Measurements from ENCODE around the gene KLK2. TPM values are rescaled to one million over a fixed set of nuclear protein-coding genes. Genes with fewer than 3 reads are reported as not detected.

KLK2 gene
- total RNA-seq, 1 donor from 2014 or later, result 1.8 TPM

DNA sequence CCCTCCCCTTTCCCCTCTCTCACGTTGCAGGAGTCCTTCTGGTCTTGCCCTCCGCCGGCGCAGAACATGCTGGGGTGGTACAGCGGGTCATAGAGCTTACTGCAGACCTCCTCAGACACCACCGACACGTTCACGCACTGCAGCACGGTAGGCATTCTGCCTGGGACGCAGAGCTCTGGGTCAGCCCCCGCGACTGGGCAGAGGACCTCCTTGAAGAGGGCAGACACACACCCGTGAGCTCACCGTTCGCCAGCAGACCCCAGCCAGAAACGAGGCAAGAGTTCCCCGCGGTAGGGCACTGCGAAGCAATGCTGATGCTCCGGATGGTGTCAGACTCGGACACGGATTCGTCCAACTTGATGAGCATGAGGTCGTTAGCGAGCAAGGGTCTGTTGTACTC is 35.1 kb downstream of the KLK2 start:
- intact Hi-C loops (cut with micrococcal nuclease), result no loop called here
- Mint-ChIP-seq H3K36me3 (ENCODE audit: low read depth) (no peaks in the 10 kb centered on the region), H3K4me3 (no peak overlapping the region), H3K4me1 (peaks cover 13% of the 10 kb centered on the region), H3K27ac (no peak overlapping the region), H3K27me3 (peaks cover 37% of the 10 kb centered on the region), H3K9me3 (no peaks in the 10 kb centered on the region)
- CTCF ChIA-PET, result interaction anchor here (1.9 kb wide), 1 partner anchor 14 kb away, joined by 5 read pairs; no protein-coding TSS in a partner anchor
- ATAC-seq (ENCODE audit: low read depth) (no peak), DNase-seq (no peak)
- POLR2A ChIA-PET, result no interaction called here
- TF ChIP-seq CTCF (IDR thresholded peaks at IDR 0.05), result no peak

GRCh38 chr19:50909240-50910070 is 36.2 kb downstream of the KLK2 start:
- CTCF ChIA-PET, result interaction anchor here (1.9 kb wide), 1 partner anchor 12 kb away, joined by 5 read pairs; no protein-coding TSS in a partner anchor
- no peaks in the 10 kb centered on the region for H3K9me3 Mint-ChIP-seq
- ATAC-seq (ENCODE audit: low read depth) (peak; percentile 78), DNase-seq (peak; percentile 28)
- H3K36me3 Mint-ChIP-seq (ENCODE audit: low read depth), result no peaks in the 10 kb centered on the region
- peak overlapping the region; percentile 75 for H3K4me3 Mint-ChIP-seq
- no peak for TF ChIP-seq CTCF (IDR thresholded peaks at IDR 0.05)
- no peak overlapping the region for H3K27ac Mint-ChIP-seq
- peaks cover 37% of the 10 kb centered on the region for H3K27me3 Mint-ChIP-seq
- intact Hi-C loops (cut with micrococcal nuclease), result no loop called here
- H3K4me1 Mint-ChIP-seq, result peaks cover 13% of the 10 kb centered on the region
- POLR2A ChIA-PET, result no interaction called here

DNA sequence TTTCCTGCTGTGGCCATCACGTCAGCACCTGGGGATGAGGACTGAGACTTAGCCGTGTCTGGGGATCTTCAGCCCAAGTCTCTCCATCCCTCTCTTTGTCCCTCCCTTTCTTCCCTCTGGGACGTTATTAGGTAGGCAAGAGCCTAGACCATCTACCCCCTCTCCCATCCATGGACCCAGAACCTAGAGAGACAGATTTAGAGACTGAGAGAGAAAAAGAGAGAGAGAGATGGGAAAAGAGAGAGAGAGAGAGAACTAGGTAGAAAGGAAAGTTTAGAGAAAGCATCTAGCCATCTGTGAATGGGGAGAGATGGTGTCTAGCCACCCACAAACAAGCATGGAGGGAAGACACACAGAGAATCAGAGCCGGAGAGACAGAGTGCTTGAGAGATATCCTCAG is 37.5 kb downstream of the KLK2 start:
- ChIA-PET CTCF (no interaction called here), POLR2A (no interaction called here)
- TF ChIP-seq CTCF (IDR thresholded peaks at IDR 0.05), result no peak
- Mint-ChIP-seq H3K9me3 (no peaks in the 10 kb centered on the region), H3K4me3 (no peak overlapping the region), H3K27me3 (peaks cover 34% of the 10 kb centered on the region), H3K4me1 (peaks cover 13% of the 10 kb centered on the region), H3K27ac (no peak overlapping the region), H3K36me3 (ENCODE audit: low read depth) (no peaks in the 10 kb centered on the region)
- DNase-seq (no peak), ATAC-seq (ENCODE audit: low read depth) (no peak)
- intact Hi-C loops (cut with micrococcal nuclease), result no loop called here

- CTCF ChIA-PET, result no interaction called here
- no peak for TF ChIP-seq CTCF (IDR thresholded peaks at IDR 0.05)
Measured at GRCh38 chr19:50911206-50912101, 38.2 kb downstream of the KLK2 start, which contains the start of gene KLK4. KLK4 (minus strand) TSS chr19:50911395; CDS start chr19:50910738, 657 bp downstream.

DNA sequence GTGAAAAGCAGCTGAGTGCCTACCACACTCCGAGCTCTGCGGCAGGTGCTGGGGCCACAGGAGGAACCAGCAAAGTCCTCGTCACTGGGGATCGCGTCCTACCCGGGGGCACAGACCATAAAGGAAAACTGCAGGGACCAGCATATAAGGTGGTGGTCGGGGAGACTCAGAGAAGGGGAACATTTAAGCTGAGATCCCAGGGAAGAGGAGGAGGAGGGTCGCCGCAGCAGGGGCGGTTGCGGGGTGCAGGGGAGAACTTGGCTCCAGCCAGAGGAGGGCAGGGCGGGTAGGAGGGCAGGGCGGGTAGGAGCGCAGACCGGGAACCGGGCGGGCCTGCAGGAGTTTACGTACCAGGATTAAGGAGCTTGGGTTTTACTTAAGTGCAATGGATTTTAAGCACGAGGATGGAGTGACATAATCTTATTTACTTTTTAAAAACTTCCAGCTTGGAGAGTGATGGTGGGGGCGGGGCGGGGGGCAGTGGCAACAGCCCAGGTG is 38.9 kb downstream of the KLK2 start:
- ATAC-seq (ENCODE audit: low read depth) (no peak), DNase-seq (no peak)
- CTCF ChIA-PET, result no interaction called here
- H3K27me3 Mint-ChIP-seq, result peaks cover 36% of the 10 kb centered on the region
- no peak for TF ChIP-seq CTCF (IDR thresholded peaks at IDR 0.05)
- peaks cover 13% of the 10 kb centered on the region for H3K4me1 Mint-ChIP-seq
- H3K36me3 Mint-ChIP-seq (ENCODE audit: low read depth), result no peaks in the 10 kb centered on the region
- no peak overlapping the region for H3K4me3 Mint-ChIP-seq
- no peaks in the 10 kb centered on the region for H3K9me3 Mint-ChIP-seq
- intact Hi-C loops (cut with micrococcal nuclease), result no loop called here
- H3K27ac Mint-ChIP-seq, result no peak overlapping the region
- POLR2A ChIA-PET, result no interaction called here

More at GRCh38 chr19:50911206-50912101, 38.2 kb downstream of the KLK2 start, which contains the start of gene KLK4:
- peaks cover 13% of the 10 kb centered on the region for H3K4me1 Mint-ChIP-seq
- H3K27me3 Mint-ChIP-seq, result peaks cover 31% of the 10 kb centered on the region
- no peak within 1 kb of the TSS for H3K4me3 Mint-ChIP-seq
- intact Hi-C loops (cut with micrococcal nuclease), result no loop called here
- POLR2A ChIA-PET, result no interaction called here
- H3K36me3 Mint-ChIP-seq (ENCODE audit: low read depth), result no peaks in the 10 kb centered on the region
- DNase-seq, result no peak
- ATAC-seq (ENCODE audit: low read depth), result no peak
- H3K9me3 Mint-ChIP-seq, result no peaks in the 10 kb centered on the region
- no peak within 1 kb of the TSS for H3K27ac Mint-ChIP-seq
